Measurements from ENCODE around the gene RBM10.

DNA sequence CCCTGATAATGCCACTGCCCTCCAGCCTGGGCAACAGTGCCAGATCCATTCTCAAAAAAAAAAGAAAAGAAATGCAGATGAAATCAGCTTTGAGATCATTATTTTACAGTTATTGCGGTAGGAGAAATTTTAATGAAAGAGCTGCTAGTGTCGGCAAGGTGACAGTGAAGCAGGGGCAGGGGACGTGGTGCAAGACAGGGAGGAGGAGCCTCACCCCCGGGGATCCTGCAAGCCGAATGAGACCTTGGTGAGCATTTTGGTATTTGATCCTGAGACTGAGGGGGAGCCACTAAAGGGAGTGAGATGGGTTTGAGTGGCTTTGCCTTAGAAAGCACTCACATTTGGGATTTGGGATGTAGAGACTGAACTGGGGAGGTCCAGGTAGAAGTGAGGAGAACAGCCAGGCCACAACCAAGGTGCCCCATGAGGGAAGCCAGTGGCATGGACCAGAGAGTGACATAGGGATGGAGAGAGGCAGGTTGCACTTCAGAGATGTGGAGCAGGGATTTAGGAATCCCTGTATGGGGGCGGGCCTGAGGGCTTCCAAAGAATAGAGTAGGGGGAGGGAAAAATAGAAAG lies 23.6 kb downstream of the RBM10 start:
- TF ChIP-seq, protein P1, sequence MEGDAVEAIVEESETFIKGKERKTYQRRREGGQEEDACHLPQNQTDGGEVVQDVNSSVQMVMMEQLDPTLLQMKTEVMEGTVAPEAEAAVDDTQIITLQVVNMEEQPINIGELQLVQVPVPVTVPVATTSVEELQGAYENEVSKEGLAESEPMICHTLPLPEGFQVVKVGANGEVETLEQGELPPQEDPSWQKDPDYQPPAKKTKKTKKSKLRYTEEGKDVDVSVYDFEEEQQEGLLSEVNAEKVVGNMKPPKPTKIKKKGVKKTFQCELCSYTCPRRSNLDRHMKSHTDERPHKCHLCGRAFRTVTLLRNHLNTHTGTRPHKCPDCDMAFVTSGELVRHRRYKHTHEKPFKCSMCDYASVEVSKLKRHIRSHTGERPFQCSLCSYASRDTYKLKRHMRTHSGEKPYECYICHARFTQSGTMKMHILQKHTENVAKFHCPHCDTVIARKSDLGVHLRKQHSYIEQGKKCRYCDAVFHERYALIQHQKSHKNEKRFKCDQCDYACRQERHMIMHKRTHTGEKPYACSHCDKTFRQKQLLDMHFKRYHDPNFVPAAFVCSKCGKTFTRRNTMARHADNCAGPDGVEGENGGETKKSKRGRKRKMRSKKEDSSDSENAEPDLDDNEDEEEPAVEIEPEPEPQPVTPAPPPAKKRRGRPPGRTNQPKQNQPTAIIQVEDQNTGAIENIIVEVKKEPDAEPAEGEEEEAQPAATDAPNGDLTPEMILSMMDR (conservative IDR thresholded peaks at IDR 0.05; ENCODE audit: low read depth, low read length): no peak
- TF ChIP-seq EZH2 (IDR thresholded peaks at IDR 0.05; ENCODE audit: borderline replicate concordance, low read depth, low read length, poor library complexity, severe bottlenecking): no peak

All from A673 (cell line).